Measurements from ENCODE around the gene ALOXE3.
A peak's percentile ranks its signal among the peaks of the same experiment; 100 is the strongest.
"Not testable (repeated sequence)": the region's sequence is repeated elsewhere in the genome, so short reads cannot be mapped to it uniquely, and the experiment has no call there.

Gene ALOXE3

DNA sequence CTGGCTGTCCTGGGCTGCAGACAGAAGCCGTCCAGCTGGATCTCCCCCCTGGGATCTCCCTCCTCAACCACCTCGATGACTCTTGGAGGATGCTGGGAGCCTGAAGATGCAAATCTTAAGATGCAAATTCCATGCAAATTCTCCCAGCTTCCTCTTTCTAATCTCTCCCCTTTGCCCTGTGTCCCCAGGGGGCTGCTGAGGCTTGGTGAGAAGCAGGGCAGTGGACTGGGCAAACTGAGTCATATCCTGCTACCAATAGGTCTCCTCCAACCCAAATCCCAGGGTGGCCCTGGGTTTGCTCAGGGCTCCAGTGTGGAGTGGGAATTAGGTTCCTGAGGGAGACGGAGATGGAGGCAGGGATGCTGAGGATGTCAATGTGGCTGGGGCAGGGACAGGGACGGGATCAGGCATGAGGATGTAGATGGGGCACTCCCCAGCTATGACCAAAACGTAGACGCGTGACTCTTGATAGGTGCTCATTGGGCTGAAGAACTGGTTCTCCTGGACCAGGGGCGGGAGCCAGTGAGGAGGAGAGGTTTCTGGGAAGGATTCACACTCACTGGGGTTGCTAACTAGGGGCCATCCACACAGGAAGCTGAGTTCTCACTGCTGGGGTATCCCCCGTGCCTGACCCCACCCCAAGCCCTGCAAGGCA is 27.2 kb downstream of the ALOXE3 start:
- DNase-seq, result no peak

- no peak for DNase-seq
Observed at GRCh38 chr17:8089728-8090127, 28.6 kb downstream of the ALOXE3 start.

GRCh38 chr17:8087952-8088230 is 30.4 kb downstream of the ALOXE3 start:
- no peak for DNase-seq

DNA sequence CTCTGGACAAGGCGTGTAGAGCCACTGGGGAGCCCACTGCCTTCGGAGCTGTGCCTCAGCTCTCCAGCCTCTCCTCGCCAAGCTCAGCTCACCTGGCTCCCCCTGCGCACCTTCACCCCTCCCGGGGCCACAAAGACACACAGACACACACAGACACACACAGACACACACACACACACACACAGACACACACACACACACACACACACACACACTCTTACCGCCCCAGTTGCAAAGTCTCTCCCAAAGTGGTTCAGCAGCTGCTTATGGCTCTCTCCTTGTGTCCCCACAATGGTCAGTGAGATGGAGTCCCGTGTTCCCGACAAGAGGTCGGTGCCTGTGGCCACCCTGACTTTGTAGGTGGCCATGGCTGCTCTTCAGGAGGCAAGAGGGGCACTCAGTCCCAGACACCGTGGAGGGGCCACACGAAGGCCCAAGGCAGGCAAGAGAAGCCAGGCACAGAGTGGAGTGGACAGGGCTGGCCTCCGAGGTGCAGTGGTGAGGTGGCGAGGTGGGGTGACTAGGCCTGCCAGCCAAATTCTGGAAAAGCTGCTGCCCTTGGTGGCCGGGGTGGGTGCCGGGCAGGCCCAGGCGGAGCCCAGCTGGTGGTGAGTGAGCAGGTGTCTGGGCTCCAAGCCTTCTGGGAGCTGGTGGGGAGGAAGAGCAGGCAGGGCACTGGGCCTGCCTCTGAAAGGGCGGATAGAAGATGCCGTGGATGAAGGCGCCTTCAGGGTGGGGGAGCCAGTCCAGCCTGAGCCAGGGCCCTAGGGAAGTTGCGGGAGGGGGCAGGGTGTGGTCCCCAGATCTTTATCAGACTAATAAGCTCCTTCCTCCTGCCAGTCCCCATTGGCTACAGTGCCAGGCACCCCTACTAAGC is 31.0 kb downstream of the ALOXE3 start, which contains the start of gene ALOX12B:
Gene ALOX12B, minus strand, starts transcription at position 642 of the 877 bp plus-strand sequence. Its CDS starts 274 bp downstream, at position 368.
- no peak for DNase-seq

DNA sequence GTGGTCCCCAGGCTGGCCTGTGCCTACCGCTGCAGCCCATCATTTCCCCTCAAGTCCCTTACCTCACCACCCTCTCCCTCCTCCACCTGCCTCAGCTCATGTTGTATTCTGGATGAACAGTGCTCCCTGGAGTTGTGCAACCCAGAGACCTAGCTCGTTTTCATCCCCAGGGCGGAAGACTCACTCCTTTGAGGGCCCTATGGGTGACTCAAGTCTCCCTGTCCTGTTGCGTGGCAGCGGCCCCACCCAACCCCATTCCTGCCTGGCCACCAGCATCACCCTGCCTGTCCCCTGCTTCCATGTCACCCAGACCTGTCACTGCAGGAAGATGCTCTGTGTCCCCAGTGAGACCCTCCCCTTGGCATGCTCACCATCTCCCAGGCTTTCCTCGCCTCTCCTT is 34.1 kb downstream of the ALOXE3 start:
- DNase-seq, result no peak

DNA sequence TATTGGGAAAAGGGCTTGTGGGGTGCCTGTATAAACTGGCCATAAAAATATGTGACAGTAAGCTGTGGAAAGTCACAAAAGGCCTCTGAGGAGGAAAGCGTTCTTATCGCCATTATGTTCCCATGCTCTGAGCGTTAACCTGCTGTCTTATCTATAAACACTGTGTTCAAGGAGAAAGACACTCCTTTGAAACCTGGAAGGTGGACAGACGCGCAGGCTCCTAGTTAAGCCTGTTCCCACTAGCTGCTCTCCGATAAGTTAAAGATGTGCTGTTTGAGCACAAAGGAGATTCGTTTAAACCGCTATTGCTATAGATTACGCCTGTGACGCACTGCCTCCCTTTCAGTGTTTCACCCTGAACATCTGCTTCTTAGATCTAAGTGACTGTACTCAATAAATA is 36.0 kb downstream of the ALOXE3 start:
- DNase-seq, result no peak

- DNase-seq, result no peak
Observed at GRCh38 chr17:8081876-8082275, 36.4 kb downstream of the ALOXE3 start.

GRCh38 chr17:8080799-8081219 is 37.5 kb downstream of the ALOXE3 start:
- no peak for DNase-seq

GRCh38 chr17:8080208-8080798 is 38.0 kb downstream of the ALOXE3 start:
- DNase-seq, result no peak

GRCh38 chr17:8079291-8080207 is 38.8 kb downstream of the ALOXE3 start:
- peak; percentile 49 to 95 (median 76) for DNase-seq

DNA sequence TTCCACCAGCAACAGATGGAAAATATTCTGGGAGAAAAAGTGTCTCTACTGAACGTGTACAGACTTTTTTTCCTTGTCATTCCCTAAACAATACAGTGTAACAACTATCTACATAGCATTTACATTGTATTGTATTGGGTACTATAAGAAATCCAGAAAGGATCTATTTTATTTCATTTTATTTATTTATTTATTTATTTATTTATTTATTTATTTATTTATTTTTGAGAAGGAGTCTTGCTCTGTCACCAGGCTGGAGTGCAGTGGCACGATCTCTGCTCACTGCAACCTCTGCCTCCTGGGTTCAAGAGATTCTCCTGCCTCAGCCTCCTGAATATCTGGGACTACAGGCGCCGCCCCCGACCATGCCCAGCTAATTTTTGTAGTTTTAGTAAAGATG is 40.4 kb downstream of the ALOXE3 start:
- not testable (repeated sequence) for DNase-seq

DNA sequence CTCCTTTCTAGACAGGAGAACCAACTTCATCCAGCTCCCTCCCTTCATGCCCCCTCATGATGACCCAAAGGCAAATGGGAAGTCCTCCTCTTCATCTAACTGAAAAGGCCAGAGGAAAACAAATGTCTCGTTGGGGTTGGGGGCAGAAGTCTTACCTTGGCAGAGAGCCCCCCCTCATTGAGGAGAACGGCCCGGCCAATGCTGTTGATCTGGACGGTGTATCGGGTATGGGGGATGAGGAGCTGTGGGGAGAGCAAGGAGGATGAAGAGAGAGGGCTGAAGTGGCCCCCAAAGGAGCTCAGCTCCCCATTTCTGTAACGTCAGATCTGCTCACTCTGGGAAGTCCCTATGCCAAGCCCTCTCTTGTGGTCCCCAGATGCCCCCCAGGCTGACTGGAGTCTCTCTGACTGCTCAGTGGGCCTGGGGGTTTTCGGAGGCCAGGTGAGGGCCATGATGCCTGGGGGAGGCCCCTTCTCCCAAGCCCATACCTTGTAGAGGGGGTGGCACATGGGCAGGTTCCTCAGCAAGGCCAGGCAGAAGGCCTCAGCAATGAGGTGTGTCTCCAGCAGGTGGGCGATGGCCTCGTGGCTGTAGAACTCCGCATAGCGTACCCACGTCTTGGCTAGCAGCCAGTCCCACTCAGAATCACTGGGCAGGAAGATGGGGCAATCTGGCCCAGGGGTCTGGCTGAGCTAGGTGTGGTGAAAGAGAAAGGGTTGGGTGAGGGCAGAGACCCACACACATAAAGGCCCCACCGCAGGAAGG is 41.6 kb downstream of the ALOXE3 start:
- no peak for DNase-seq

- DNase-seq, result no peak
Observed at GRCh38 chr17:8075574-8076342, 42.6 kb downstream of the ALOXE3 start.

DNA sequence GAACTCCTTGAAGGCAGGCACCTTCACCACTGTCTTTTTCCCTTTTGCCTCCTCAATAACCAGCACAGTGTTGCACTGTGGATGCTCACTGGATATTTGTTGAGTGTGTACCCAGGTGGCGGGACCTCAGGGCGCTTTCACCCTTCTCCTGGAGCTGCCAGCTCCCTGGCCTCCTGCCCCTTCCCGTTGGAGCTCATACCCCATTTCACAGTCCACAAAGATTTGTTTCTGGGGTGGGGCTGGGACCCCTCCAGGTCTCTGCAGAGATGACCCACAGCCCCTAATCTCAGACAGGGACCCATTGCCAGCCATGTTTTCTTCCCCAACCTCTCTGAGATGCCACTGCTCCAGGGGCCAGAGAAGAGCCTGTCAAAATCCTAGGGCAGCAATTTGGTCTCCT is 43.2 kb downstream of the ALOXE3 start:
- no peak for DNase-seq

- DNase-seq, result no peak
Observed at GRCh38 chr17:8074554-8074953, 43.8 kb downstream of the ALOXE3 start.

- DNase-seq, result peak; percentile 35 to 82 (median 78)
Observed at GRCh38 chr17:8073627-8074484, 44.5 kb downstream of the ALOXE3 start.

GRCh38 chr17:8072729-8073461 is 45.4 kb downstream of the ALOXE3 start:
- DNase-seq, result peak in 3 of 6 experiments; percentile 25 to 63 (median 30)

DNA sequence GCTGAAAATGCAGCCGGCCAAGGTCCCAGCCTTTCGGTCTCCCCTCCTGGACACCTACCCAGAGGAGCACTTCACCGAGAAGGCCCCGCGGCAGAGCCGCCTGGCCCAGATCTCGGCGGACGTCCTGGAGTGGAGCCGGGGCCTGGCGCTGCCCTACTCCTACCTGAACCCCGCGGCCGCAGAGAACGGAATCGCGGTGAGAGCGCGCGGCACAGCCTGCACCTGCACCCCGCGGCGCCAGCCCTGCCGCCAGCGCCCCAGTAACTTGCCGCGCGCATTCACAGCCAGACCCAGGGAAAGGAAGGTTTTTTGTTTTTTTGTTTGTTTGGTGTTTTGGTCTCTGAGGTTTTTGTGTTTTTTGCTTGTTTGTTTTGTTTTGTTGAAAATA is 46.0 kb downstream of the ALOXE3 start:
- DNase-seq, result no peak

GRCh38 chr17:8071496-8071895 is 46.8 kb downstream of the ALOXE3 start:
- no peak for DNase-seq

GRCh38 chr17:8069587-8069860 is 48.8 kb downstream of the ALOXE3 start:
- no peak for DNase-seq
